Gastroesophageal sphincter (tissue), 4 donors: ENCODE data around the gene ENOX1. TPM values are rescaled to one million over a fixed set of nuclear protein-coding genes. Genes with fewer than 3 reads are reported as not detected.

Source experiments
- ATAC-seq: fragments of 150-250 bp; one replicate; pipeline ENCODE4 v1.9.1; 2016; ENCODE audit warnings: mild to moderate bottlenecking, moderate library complexity
- H3K27ac ChIP-seq, 4 donors: fragments of 200-600 bp; sonication (generic) in 3 of 4; 1 replicate in 3 of 4; 2 replicates in 1 of 4; pipeline ENCODE4 v1.5.1; 2016 to 2019
- H3K27me3 ChIP-seq: fragments of 200-600 bp; sonication (generic); one replicate; pipeline ENCODE4 v1.5.1; 2019
- H3K36me3 ChIP-seq, 2 donors: fragments of 200-600 bp; sonication (generic); one replicate each; pipeline ENCODE4 v1.5.1; 2019; ENCODE audit warnings: control low read depth in 1 of 2
- H3K4me1 ChIP-seq, 3 donors: fragments of 200-600 bp; sonication (generic); 1 replicate in 2 of 3; 2 replicates in 1 of 3; pipeline ENCODE4 v1.5.1; 2016 to 2019; ENCODE audit warnings: control low read depth in 2 of 3
- H3K4me3 ChIP-seq, 2 donors: fragments of 200-600 bp; sonication (generic); one replicate each; pipeline ENCODE4 v1.5.1; 2019; ENCODE audit warnings: mild to moderate bottlenecking in 1 of 2, moderate library complexity in 1 of 2
- H3K9me3 ChIP-seq, 3 donors: fragments of 200-600 bp; sonication (generic); one replicate each; pipeline ENCODE4 v1.5.1; 2017 to 2019; ENCODE audit warnings: control low read depth in 2 of 3
- EP300 ChIP-seq: sonication (generic); formaldehyde crosslinking; IDR thresholded peaks from one replicate; pipeline ENCODE4 v1.6.1; 2017; ENCODE audit warnings: antibody characterized with exemption, mild to moderate bottlenecking
- POLR2A ChIP-seq, 2 donors: fragments of 450-650 bp; IDR thresholded peaks; one replicate each; pipeline ENCODE4 v1.6.1; 2017; ENCODE audit warnings: antibody characterized with exemption in 2 of 2, mild to moderate bottlenecking in 2 of 2, moderate library complexity in 1 of 2
- POLR2AphosphoS5 ChIP-seq: sonication (generic); formaldehyde crosslinking; IDR thresholded peaks from one replicate; pipeline ENCODE4 v1.6.1; 2017; ENCODE audit warnings: antibody characterized with exemption
- WGBS, 2 donors: methylation state at CpG; one replicate each; pipeline ENCODE4 v1.1.5; 2018; ENCODE audit warnings: low coverage in 1 of 2; 5-methylcytosine and 5-hydroxymethylcytosine counted together
- total RNA-seq, 4 donors: library from RNA; depleted of rRNA; stranded (reverse); fragments of >200 nt; gene quantifications; one replicate each; pipeline ENCODE4 v1.1.0, GENCODE V29; 2016
- TF ChIP-seq, protein P1 (sequence below), 4 experiments: fragments of 200-600 bp in 2 of 4; fragments of 450-650 bp in 2 of 4; sonication (generic) in 1 of 4; IDR thresholded peaks; one replicate each; pipeline ENCODE4 v1.5.1; 2017 to 2019; ENCODE audit warnings: antibody characterized with exemption in 4 of 4, mild to moderate bottlenecking in 2 of 4, moderate library complexity in 2 of 4

Gene ENOX1
- total RNA-seq, 4 donors from 2014 or later = 1.8 to 11.6 (median 9.4) TPM

DNA sequence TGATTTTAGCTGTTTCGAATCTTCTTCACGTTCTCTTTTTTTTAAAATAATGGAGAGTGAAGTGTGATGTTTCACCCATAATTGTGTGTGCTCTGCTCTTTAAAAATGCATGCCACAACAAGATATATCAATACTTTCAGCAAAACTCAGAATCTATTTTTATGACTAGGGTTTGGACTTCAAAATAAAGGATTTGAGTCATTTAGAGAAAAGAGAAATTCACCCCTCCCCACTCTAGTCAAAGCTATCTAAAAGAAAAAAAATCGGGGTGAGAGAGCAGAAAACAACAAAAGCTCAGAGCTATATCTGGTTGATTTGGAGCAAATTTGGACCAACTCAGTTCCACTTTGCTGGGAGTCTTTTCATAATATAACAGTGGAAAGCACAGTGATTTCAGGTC lies 518.9 kb downstream of the ENOX1 start:
- Histone ChIP-seq H3K4me3 (no peak overlapping the region), H3K27me3 (no peaks in the 10 kb centered on the region), H3K36me3 (no peaks in the 10 kb centered on the region), H3K4me1 (peaks cover 7 to 24% (median 15%) of the 10 kb centered on the region in 3 donors), H3K27ac (peak overlapping the region in 1 of 4 donors; percentile 83), H3K9me3 (no peaks in the 10 kb centered on the region)
- no peak for ATAC-seq
- WGBS, 2 donors = 84 to 86% methylated on average over 3 of the region's 3 CpGs
- TF ChIP-seq POLR2AphosphoS5 (no peak), EP300 (no peak)
- TF ChIP-seq, protein P1, sequence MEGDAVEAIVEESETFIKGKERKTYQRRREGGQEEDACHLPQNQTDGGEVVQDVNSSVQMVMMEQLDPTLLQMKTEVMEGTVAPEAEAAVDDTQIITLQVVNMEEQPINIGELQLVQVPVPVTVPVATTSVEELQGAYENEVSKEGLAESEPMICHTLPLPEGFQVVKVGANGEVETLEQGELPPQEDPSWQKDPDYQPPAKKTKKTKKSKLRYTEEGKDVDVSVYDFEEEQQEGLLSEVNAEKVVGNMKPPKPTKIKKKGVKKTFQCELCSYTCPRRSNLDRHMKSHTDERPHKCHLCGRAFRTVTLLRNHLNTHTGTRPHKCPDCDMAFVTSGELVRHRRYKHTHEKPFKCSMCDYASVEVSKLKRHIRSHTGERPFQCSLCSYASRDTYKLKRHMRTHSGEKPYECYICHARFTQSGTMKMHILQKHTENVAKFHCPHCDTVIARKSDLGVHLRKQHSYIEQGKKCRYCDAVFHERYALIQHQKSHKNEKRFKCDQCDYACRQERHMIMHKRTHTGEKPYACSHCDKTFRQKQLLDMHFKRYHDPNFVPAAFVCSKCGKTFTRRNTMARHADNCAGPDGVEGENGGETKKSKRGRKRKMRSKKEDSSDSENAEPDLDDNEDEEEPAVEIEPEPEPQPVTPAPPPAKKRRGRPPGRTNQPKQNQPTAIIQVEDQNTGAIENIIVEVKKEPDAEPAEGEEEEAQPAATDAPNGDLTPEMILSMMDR (IDR thresholded peaks at IDR 0.05) = no peak

DNA sequence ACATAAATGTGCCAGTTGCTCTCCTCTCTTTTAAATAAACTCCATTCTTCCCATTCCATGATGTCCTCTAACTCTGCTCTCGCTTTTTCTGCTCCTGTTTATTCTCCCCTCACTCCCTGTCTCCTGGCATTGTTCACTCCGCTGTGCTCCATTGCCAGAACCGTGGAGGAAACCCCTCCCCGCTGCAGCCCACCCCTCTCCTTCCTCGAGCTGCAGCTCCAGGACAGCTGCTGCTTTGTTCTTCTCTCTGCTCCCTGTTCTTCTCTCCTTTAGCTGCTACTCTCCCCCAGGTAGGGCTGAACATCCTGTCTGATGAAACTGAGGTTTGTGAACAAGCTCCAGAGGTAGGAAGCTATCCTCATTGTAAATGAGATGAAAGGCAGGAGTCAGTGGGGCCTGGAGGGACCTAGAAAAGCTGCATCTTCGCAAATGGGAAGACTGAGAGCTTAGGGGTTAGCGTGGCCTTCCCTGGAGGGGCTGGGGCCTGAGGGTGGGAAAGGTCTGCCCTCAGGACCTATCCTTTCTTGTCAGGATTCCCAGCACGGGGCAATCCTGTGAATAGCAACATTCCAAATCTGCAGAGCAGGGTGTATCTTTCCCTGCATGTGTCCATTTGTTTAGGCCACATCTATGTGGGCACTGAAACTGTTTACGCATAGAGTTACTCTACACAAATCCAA lies 519.7 kb downstream of the ENOX1 start:
- no peak for ATAC-seq
- no peaks in the 10 kb centered on the region for H3K27me3 ChIP-seq
- H3K9me3 ChIP-seq = no peaks in the 10 kb centered on the region
- TF ChIP-seq POLR2A (IDR thresholded peaks at IDR 0.05) (no peak), POLR2AphosphoS5 (no peak), EP300 (no peak)
- TF ChIP-seq, protein P1 (IDR thresholded peaks at IDR 0.05) = no peak
- H3K4me3 ChIP-seq = no peak overlapping the region
- no peak overlapping the region for H3K27ac ChIP-seq
- H3K4me1 ChIP-seq = peaks cover 7 to 24% (median 15%) of the 10 kb centered on the region in 3 donors
- H3K36me3 ChIP-seq = no peaks in the 10 kb centered on the region
- WGBS, 2 donors = 76 to 84% methylated on average over 4 to 7 of the region's 9 CpGs

DNA sequence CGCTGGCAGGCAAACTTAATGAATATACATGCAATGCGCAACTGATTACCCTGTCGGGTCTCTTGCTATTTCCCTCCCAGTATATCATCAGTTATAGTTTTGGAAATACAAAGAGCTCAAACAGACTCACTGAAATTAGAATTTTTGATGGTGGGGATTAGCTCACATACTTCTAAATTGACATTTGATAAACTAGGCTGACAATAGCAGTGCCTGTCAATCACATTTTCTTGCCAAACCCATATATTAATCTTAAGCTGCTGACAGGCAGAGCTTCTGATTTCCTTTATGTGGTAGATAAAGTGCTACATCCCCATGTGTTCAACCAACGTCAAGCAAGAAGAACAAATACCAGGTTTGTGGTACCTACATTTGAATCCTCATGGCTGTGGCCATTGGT lies 521.7 kb downstream of the ENOX1 start:
- H3K27ac ChIP-seq = no peak overlapping the region
- no peaks in the 10 kb centered on the region for H3K36me3 ChIP-seq
- no peak overlapping the region for H3K4me3 ChIP-seq
- H3K9me3 ChIP-seq = no peaks in the 10 kb centered on the region
- H3K27me3 ChIP-seq = no peaks in the 10 kb centered on the region
- WGBS, 2 donors = 0 to 63% methylated on average over 1 to 4 of the region's 4 CpGs
- TF ChIP-seq, protein P1 (IDR thresholded peaks at IDR 0.05) = no peak
- TF ChIP-seq EP300 (no peak), POLR2AphosphoS5 (no peak), POLR2A (IDR thresholded peaks at IDR 0.05) (no peak)
- H3K4me1 ChIP-seq = peaks cover 7 to 15% (median 12%) of the 10 kb centered on the region in 3 donors
- no peak for ATAC-seq

- WGBS, 2 donors = 78 to 100% methylated on average over 1 of the region's 1 CpG
- Histone ChIP-seq H3K27ac (no peak overlapping the region), H3K27me3 (no peaks in the 10 kb centered on the region), H3K4me3 (no peak overlapping the region), H3K36me3 (peaks cover 0 to 5% of the 10 kb centered on the region in 2 donors), H3K9me3 (no peaks in the 10 kb centered on the region), H3K4me1 (peaks cover 6 to 9% (median 7%) of the 10 kb centered on the region in 3 donors)
- TF ChIP-seq POLR2A (IDR thresholded peaks at IDR 0.05) (no peak), POLR2AphosphoS5 (no peak), EP300 (no peak)
- TF ChIP-seq, protein P1 (IDR thresholded peaks at IDR 0.05) = no peak
- no peak for ATAC-seq
These were observed 522.3 kb downstream of the ENOX1 start for GRCh38 chr13:43264458-43264857.

DNA sequence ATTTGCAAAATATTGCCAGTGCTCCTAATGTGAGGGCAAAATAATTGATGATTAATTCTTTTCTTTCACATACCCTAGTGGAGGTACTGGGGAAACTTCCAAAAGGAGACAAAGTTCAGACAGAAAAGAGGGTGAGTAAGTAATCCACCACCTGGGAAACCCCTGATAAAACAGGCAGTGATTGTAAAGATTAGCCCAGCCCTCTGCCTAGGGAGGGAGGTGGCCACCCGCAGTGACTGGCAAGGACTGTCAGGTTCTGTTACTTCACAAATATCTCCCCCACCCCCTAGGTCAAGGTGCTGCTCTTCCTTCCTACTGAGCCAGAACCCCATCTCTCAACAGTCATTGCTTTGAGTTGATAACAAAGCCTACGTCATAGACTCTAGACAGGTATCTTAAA lies 523.7 kb downstream of the ENOX1 start:
- Histone ChIP-seq H3K9me3 (no peaks in the 10 kb centered on the region), H3K4me3 (no peak overlapping the region), H3K27ac (no peak overlapping the region), H3K36me3 (peaks cover 0 to 5% of the 10 kb centered on the region in 2 donors), H3K27me3 (no peaks in the 10 kb centered on the region), H3K4me1 (no peaks in the 10 kb centered on the region)
- TF ChIP-seq POLR2A (IDR thresholded peaks at IDR 0.05) (no peak), POLR2AphosphoS5 (no peak), EP300 (no peak)
- TF ChIP-seq, protein P1 (IDR thresholded peaks at IDR 0.05) = no peak
- WGBS, 2 donors = 91% methylated on average over 2 of the region's 2 CpGs; no CpG with 5 or more reads in 1 of the 2 donors
- no peak for ATAC-seq
